ENCODE measurements around the gene MYO6.

DNA sequence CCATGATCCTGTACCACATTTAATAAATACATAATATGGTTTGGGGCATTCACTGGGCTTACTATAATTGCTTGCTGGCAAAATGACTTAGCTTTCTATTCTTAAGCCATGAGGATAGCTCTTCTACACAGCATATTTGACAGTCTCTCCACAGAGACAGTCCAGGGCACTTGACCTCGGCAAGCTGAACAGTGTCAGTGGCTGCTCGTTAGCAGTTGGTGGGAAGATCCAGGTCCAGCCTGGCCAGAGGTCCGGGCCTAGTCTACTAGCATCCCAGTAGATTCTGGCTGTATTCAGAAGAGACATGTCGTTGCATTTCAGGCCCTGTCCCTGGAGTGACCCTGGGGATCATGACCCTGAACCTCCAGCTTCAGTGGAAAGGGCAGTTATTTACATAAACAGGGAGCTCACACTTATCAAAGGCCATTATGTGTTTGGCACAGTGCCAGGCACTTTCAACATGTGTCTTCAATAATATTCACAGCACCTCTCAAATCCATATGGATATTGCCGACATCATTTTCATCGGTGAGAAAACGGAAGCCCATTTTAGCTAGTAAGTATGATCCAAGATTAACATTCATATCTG lies 184.4 kb downstream of the MYO6 start:
- TF ChIP-seq CTCF (IDR thresholded peaks at IDR 0.05) = no peak
- no peak for TF ChIP-seq POLR2A (IDR thresholded peaks at IDR 0.05)
